ENCODE results near the gene CEP19. TPM values are rescaled to one million over a fixed set of nuclear protein-coding genes. Genes with fewer than 3 reads are reported as not detected.

Gene CEP19
- total and polyA plus RNA-seq, 12 donors = 0.88 to 11.5 (median 3.1) TPM

GRCh38 chr3:196699749-196700148 is 12.3 kb downstream of the CEP19 start:
- H3K4me3 ChIP-seq = no peak overlapping the region
- H3K27ac ChIP-seq = no peak overlapping the region
- no peaks in the 10 kb centered on the region for H3K27me3 ChIP-seq
- no peak for TF ChIP-seq CTCF (IDR thresholded peaks at IDR 0.05)
- TF ChIP-seq POLR2A (IDR thresholded peaks at IDR 0.05) = no peak
- DNase-seq = no peak
- no peaks in the 10 kb centered on the region for H3K4me1 ChIP-seq (replicated peaks in 1 of 2)
- WGBS, 4 donors = 84 to 88% (median 86%) methylated on average over 7 of the region's 7 CpGs
- no peaks in the 10 kb centered on the region for H3K36me3 ChIP-seq (replicated peaks in 1 of 2)
- H3K9me3 ChIP-seq (replicated peaks in 1 of 3) = no peaks in the 10 kb centered on the region
- intact Hi-C loops (cut with DNase I) = loop anchor here in 1 of 2 donors (10.0 kb wide), 1 partner anchor 165 kb away; no protein-coding TSS in a partner anchor

- no peaks in the 10 kb centered on the region for H3K4me1 ChIP-seq (replicated peaks in 1 of 2)
- intact Hi-C loops (cut with DNase I) = loop anchor here in 1 of 2 donors (10.0 kb wide), 1 partner anchor 162 kb away; no protein-coding TSS in a partner anchor
- no peak for DNase-seq
- H3K27ac ChIP-seq = no peak overlapping the region
- no peak overlapping the region for H3K4me3 ChIP-seq
- H3K27me3 ChIP-seq = no peaks in the 10 kb centered on the region
- no peaks in the 10 kb centered on the region for H3K36me3 ChIP-seq (replicated peaks in 1 of 2)
- no peak for TF ChIP-seq CTCF (IDR thresholded peaks at IDR 0.05)
- no peak for TF ChIP-seq POLR2A (IDR thresholded peaks at IDR 0.05)
- 73 to 89% (median 84%) methylated on average over 5 of the region's 5 CpGs for WGBS, 4 donors
- H3K9me3 ChIP-seq (replicated peaks in 1 of 3) = no peaks in the 10 kb centered on the region
These were observed 14.8 kb downstream of the CEP19 start for GRCh38 chr3:196697270-196697669.

GRCh38 chr3:196695849-196696226 is 16.2 kb downstream of the CEP19 start:
- intact Hi-C loops (cut with DNase I) = loop anchor here in 1 of 2 donors (10.0 kb wide), 1 partner anchor 161 kb away; no protein-coding TSS in a partner anchor
- Histone ChIP-seq H3K27ac (no peak overlapping the region), H3K9me3 (replicated peaks in 1 of 3) (no peaks in the 10 kb centered on the region), H3K4me3 (no peak overlapping the region), H3K36me3 (replicated peaks in 1 of 2) (no peaks in the 10 kb centered on the region), H3K27me3 (no peaks in the 10 kb centered on the region), H3K4me1 (replicated peaks in 1 of 2) (no peaks in the 10 kb centered on the region)
- WGBS, 4 donors = 74 to 89% (median 81%) methylated on average over 5 of the region's 5 CpGs
- DNase-seq = no peak
- no peak for TF ChIP-seq CTCF (IDR thresholded peaks at IDR 0.05)
- no peak for TF ChIP-seq POLR2A (IDR thresholded peaks at IDR 0.05)

- intact Hi-C loops (cut with DNase I) = loop anchor here in 1 of 2 donors (10.0 kb wide), 1 partner anchor 160 kb away; no protein-coding TSS in a partner anchor
- H3K36me3 ChIP-seq (replicated peaks in 1 of 2) = no peaks in the 10 kb centered on the region
- H3K27ac ChIP-seq = no peak overlapping the region
- no peak for DNase-seq
- TF ChIP-seq POLR2A (IDR thresholded peaks at IDR 0.05) (no peak), CTCF (IDR thresholded peaks at IDR 0.05) (no peak)
- no peaks in the 10 kb centered on the region for H3K4me1 ChIP-seq (replicated peaks in 1 of 2)
- peaks cover 1% of the 10 kb centered on the region for H3K27me3 ChIP-seq
- H3K4me3 ChIP-seq = no peak overlapping the region
- 87 to 91% (median 90%) methylated on average over 16 to 17 of the region's 17 CpGs for WGBS, 4 donors
- H3K9me3 ChIP-seq (replicated peaks in 1 of 3) = no peaks in the 10 kb centered on the region
These were observed 16.9 kb downstream of the CEP19 start for GRCh38 chr3:196694941-196695848.

Measured in adrenal gland (tissue), 12 donors.